Measurements from ENCODE around the gene NTRK2.

GRCh38 chr9:84925225-84925872, 255.8 kb downstream of the NTRK2 start:
- TF ChIP-seq CTCF (conservative IDR thresholded peaks at IDR 0.05; ENCODE audit: low read length): no peak
- no peak for TF ChIP-seq EZH2phosphoT487 (IDR thresholded peaks at IDR 0.05; ENCODE audit: borderline replicate concordance, low read depth, low read length)

All from OCI-LY7 (cell line).